GM18861 (cell line): ENCODE measurements around the gene ARPC1A.
"Not testable (repeated sequence)": the region's sequence is repeated elsewhere in the genome, so short reads cannot be mapped to it uniquely, and the experiment has no call there.

Experiments used
- ATAC-seq: cut with Tn5 transposase; IDR thresholded peaks from one replicate; pipeline ENCODE4 v1.9.1; 2021; ENCODE audit not compliant: unreplicated experiment

The ARPC1A gene

GRCh38 chr7:99368750-99369389 is 43.2 kb downstream of the ARPC1A start:
- ATAC-seq: no peak

- ATAC-seq: no peak
Measured at GRCh38 chr7:99369767-99370391, 44.2 kb downstream of the ARPC1A start.

- ATAC-seq: no peak
Measured at GRCh38 chr7:99371376-99371920, 45.8 kb downstream of the ARPC1A start.

GRCh38 chr7:99372275-99373090 is 46.8 kb downstream of the ARPC1A start:
- no peak for ATAC-seq

GRCh38 chr7:99373091-99374066 is 47.7 kb downstream of the ARPC1A start:
- no peak for ATAC-seq

- peak; percentile 38 for ATAC-seq
Measured at GRCh38 chr7:99374111-99375064, 48.7 kb downstream of the ARPC1A start, which contains the start of gene ARPC1B. ARPC1B (plus strand) TSS chr7:99374730; CDS start chr7:99385715, 10,985 bp downstream.

GRCh38 chr7:99375070-99375807 is 49.5 kb downstream of the ARPC1A start:
- ATAC-seq: peak; percentile 35

- ATAC-seq: no peak
Measured at GRCh38 chr7:99379043-99379577, 53.4 kb downstream of the ARPC1A start.

GRCh38 chr7:99379693-99380031 is 54.0 kb downstream of the ARPC1A start:
- not testable (repeated sequence) for ATAC-seq

- ATAC-seq: peak; percentile 31
Measured at GRCh38 chr7:99380032-99380822, 54.5 kb downstream of the ARPC1A start.

GRCh38 chr7:99380823-99381663 is 55.3 kb downstream of the ARPC1A start:
- peak; percentile 73 for ATAC-seq

- ATAC-seq: no peak
Measured at GRCh38 chr7:99381664-99382075, 56.0 kb downstream of the ARPC1A start.

- ATAC-seq: no peak
Measured at GRCh38 chr7:99383203-99383602, 57.5 kb downstream of the ARPC1A start.

GRCh38 chr7:99383791-99384370 is 58.2 kb downstream of the ARPC1A start:
- no peak for ATAC-seq

GRCh38 chr7:99384523-99384922 is 58.8 kb downstream of the ARPC1A start:
- no peak for ATAC-seq

GRCh38 chr7:99385564-99385963 is 59.9 kb downstream of the ARPC1A start:
- ATAC-seq: no peak
